ENCODE measurements around the gene DAD1.

DAD1 gene

GRCh38 chr14:22533739-22534359 lies 55.2 kb downstream of the DAD1 start:
- no peak for DNase-seq

DNA sequence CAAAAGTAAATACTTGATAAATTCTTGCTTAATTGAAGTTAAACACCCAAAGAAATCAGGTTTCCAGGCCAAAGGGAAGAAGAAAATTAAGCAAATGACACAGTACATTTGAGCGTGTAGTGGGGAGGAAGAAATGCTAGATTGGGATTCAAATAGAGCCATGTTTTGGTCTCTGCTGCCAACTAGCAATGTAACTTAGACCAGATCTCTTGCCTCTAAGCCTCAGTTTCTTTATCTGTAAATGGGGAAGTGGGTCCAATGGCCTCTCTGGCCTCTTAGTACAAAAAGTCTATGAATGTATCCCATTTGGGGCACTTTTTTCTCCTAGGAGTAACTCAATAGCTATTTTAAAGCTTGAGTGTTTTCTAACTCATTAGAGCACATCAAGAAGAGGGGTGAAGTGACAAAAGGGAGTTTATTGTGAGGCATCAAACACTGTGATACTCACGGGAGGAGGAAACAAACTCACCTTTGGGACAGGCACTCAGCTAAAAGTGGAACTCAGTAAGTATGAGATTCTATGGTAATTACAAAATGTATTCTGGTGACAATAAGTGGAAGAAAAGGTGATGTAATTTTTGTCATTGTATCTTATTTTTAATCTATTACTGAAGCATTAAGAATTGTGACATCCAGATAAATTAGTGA lies 55.8 kb downstream of the DAD1 start:
- DNase-seq = no peak

DNA sequence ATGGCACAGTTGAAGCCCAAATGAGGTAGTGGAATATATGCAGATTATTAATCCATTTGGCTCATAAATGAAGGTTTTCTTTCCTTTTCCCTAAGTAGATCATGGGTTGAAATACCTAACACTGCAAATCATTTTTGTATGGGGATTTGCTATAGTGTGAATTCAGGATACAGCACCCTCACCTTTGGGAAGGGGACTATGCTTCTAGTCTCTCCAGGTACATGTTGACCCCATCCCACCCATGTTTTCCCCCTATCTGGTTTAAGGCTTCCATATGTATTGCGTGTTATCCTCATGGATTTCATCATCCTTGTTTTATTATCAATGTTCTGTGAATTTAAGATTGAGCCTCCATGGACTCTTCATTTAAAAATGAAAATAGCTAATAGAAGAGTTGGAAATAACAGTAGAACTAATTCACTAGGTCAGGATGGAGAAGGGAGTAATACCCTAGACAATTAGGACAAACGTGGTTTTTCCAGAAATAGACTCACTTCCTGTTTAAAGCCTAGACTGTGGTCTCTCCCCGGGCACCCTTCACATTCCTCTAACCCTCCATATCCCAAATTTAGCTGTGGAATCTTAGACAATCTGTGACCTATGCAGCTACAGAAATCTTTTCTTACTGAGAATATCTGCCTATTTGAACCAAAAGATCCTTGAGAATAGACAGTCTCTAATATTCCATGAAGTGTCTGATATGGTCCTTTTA lies 56.5 kb downstream of the DAD1 start:
- no peak for DNase-seq

DNA sequence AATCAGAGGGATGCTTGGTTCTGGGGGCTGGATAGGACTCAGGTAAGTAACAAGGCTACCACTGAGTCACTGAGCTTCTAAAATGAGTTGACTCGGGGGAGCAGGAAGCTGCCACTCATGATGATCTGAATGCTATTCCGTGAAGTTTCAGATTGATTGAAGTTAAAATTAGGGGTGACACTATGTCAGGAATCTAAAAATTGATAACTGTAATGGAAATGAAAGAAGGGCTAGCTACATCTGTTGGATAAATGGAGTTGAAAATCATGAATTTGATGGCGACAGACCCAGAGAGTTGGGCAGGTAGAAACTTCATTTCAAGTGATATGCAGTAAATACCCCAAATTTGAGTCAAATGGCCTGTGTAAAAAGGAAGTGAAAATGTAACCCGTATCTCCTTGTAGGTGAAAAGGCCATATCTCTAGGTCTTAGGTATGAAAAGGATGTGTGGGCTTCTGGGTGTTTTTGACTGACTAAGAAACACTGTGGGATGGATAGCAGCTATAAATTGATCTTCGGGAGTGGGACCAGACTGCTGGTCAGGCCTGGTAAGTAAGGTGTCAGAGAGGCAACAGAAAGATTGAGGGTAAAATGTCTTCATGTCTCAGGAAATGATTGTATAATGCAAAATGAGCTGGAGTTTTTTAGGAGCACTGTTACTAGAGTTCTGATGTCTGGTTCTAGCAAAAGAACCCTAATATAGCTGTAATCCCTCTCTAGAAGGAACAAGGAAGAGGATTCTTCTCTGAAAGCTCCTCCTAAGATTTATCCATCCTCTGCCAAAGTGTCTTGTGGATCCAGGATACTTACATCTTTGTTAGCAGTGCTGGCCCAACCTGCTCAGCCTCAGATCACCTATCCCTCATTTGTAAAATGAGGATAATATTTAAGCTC lies 57.3 kb downstream of the DAD1 start:
- DNase-seq = no peak

GRCh38 chr14:22530127-22530526 lies 58.9 kb downstream of the DAD1 start:
- DNase-seq = no peak

DNA sequence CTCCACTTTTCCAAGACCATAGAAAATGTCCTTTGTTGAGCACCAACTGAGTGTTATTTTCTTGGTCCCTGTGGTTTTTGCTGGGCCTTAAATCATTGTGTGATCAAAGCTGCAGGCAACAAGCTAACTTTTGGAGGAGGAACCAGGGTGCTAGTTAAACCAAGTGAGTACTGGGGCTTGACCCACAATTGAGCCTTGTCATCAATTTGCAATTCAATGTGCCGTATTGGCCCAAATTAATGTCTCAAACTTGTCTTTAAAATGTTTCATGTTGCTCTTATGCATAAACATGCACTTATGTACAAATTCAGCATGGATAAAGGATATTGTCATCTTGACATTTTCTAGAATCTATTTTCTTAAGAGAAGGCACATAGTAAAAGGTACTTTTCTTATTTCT lies 62.3 kb downstream of the DAD1 start:
- no peak for DNase-seq

- DNase-seq = no peak
Measured at GRCh38 chr14:22526218-22526617, 62.8 kb downstream of the DAD1 start.

DNA sequence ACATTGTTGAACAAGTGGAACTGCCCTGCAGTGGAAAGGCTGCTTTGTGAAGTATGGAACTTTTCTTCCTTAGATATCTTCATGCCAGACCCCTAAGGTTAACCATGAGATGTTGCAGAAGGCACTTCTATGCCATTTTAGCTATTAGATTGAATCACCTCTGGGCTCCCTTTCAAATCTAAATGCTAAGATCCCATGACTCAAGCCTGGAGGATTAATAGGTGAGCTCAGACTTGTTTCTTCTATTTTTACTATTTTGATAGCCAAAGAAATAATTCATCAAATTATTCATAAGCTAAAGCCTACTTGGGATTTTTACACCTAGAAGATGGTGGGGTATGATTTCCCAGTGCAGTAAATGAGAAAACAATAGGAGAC lies 64.3 kb downstream of the DAD1 start:
- no peak for DNase-seq

DNA sequence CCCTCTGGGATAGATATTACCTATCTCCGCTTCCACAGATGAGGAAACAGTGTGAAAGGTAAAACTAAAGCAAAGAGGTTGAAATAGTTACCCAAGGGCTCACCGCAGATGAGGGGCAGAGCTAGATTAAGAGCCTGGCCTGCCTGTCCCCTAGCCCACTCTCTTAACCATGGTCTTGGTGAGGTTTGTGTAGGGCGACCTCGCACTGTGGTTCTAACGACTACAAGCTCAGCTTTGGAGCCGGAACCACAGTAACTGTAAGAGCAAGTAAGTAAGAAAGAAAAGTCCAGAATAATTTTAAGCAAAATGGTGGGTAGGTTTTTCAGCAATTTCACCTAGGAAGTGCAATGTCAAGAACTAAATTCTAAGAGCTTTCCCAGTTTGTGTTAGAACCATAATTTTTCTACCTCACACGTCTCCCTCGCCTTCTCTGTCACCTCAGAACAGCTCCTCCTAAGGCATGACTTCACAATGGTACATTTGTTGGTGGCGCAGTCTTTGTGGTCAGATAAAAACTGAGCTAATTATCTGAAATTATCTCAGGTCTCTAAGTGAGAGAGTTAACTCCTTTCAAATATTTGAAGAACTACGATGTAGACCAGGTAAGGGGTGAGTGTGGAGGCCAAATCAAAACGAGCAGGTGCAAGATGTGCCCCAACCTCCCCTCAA lies 64.8 kb downstream of the DAD1 start:
- no peak for DNase-seq

- DNase-seq = no peak
Measured at GRCh38 chr14:22523283-22523682, 65.7 kb downstream of the DAD1 start.

GRCh38 chr14:22522466-22522957 lies 66.5 kb downstream of the DAD1 start:
- no peak for DNase-seq

GRCh38 chr14:22521449-22522239 lies 67.4 kb downstream of the DAD1 start:
- DNase-seq = no peak

- DNase-seq = no peak
Measured at GRCh38 chr14:22520796-22521195, 68.2 kb downstream of the DAD1 start.

- DNase-seq = no peak
Measured at GRCh38 chr14:22519877-22520685, 68.9 kb downstream of the DAD1 start.

DNA sequence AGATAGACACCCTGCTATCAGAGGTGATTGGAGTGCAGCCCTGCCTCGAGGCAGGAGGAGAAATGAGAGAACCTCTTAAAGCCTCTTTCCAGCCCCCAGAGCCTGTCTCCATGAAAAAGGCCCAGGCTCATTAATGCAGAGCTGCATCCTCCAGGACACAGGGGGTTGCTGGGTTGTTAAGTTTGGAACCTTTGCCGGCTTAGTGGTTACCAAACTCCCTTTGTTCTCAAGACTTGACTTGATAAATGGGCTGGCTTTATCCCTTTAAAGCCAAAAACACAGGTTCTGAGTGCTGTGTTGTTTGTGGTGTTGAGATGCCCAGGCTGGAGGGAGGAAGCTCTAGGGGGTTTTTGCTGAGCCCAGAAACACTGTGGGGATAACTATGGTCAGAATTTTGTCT lies 71.0 kb downstream of the DAD1 start:
- no peak for DNase-seq

DNA sequence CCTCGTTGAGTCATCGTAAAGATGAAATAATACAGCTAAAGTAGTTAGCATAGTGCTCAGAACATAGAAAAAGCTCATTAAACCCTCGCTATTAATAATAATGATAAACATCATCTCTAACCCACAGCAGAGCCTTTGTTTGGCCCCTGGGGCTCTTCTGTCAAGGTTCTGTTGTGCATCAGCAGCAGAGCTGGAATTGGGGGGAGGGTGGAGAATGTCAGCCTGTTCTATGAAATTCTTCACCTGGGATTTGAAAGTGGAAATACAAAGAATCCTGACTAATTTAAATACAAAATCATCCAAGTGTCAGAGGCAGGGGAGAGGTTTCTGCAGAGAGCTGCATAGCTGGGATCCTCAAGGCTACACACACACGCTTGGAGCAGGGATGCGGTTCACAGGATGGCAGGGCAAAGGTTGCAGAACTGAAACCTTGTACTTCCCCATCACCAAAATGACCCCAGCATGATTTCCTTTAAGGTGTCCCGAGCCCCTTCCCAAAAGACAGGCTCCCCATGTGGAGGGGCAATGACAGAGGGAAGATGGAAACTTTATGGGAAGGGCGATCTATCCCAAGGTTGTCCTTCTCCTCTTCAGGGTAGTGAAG lies 71.8 kb downstream of the DAD1 start:
- no peak for DNase-seq

DNA sequence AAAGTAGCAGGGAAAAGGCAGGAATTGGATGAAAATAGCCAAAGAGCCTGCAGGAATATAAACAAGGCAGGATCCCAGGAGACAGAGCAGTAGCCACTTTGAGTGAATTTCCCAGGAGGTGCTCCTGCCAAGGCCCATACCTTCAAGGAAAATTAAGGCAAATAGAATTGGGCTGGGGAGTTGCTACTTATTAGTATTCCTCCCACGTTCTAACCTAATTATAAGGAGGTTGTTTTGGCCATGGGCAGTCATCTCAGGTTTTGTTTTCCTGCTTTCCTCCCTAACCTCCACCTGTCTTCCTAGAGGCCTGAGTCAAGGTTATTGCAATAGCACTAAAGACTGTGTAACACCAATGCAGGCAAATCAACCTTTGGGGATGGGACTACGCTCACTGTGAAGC lies 73.1 kb downstream of the DAD1 start:
- DNase-seq = no peak

All from NCI-H1694 (cell line).